Activated naive CD8-positive, alpha-beta T cell treated with anti-CD3 and anti-CD28 coated beads, Interleukin-2, amount 50 U/mL, for 24 hours (primary cell): Measurements from ENCODE around the gene TRAPPC4.
A peak's percentile ranks its signal among the peaks of the same experiment; 100 is the strongest.
"Not testable (repeated sequence)": the region's sequence is repeated elsewhere in the genome, so short reads cannot be mapped to it uniquely, and the experiment has no call there.

Source experiments
- ATAC-seq: fragments of 150-1000 bp; cut with Tn5 transposase; one replicate; pipeline ENCODE4 v1.10.0; 2021
- DNase-seq: peaks from one replicate; pipeline ENCODE4 v3.0.0; 2021
- H3K27ac Mint-ChIP-seq: one replicate; pipeline ENCODE4 v1.8.0; 2021; ENCODE audit warnings: mild to moderate bottlenecking, mixed read lengths
- H3K27me3 Mint-ChIP-seq: one replicate; pipeline ENCODE4 v1.8.0; 2021; ENCODE audit warnings: mixed read lengths
- H3K36me3 Mint-ChIP-seq: one replicate; pipeline ENCODE4 v1.8.0; 2021; ENCODE audit warnings: low read depth, mixed read lengths
- H3K4me1 Mint-ChIP-seq: one replicate; pipeline ENCODE4 v1.8.0; 2021; ENCODE audit warnings: mixed read lengths
- H3K4me3 Mint-ChIP-seq: one replicate; pipeline ENCODE4 v1.8.0; 2021; ENCODE audit warnings: mild to moderate bottlenecking, moderate library complexity, mixed read lengths
- H3K9me3 Mint-ChIP-seq: one replicate; pipeline ENCODE4 v1.8.0; 2021; ENCODE audit warnings: mixed read lengths

TRAPPC4 gene

GRCh38 chr11:118997627-118998387, 20.8 kb upstream of the TRAPPC4 start, which contains the start of gene CENATAC:
Gene CENATAC (plus strand): TSS chr11:118998138. CDS start chr11:118998198, 60 bp downstream.
- H3K27me3 Mint-ChIP-seq, result no peaks in the 10 kb centered on the region
- peak within 1 kb of the TSS; percentile 100 for H3K4me3 Mint-ChIP-seq
- ATAC-seq (peak; percentile 95), DNase-seq (peak; percentile 98)
- peak within 1 kb of the TSS; percentile 99 for H3K27ac Mint-ChIP-seq
- peaks cover 36% of the 10 kb centered on the region for H3K4me1 Mint-ChIP-seq
- no peaks in the 10 kb centered on the region for H3K9me3 Mint-ChIP-seq
- H3K36me3 Mint-ChIP-seq, result peaks cover 48% of the 10 kb centered on the region

DNA sequence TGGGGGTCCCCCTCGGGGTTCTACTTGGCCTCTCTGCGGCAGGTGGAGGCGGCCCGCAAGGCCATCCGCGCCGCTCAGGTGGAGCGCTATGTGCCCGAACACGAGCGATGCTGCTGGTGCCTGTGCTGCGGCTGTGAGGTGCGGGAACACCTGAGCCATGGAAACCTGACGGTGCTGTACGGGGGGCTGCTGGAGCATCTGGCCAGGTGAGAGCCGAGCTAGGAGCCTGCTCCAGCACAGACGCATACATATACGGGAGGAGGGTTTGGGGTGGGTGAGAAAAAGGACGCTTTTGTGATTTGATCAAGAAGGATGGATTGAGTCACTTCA, 20.2 kb upstream of the TRAPPC4 start:
- peak overlapping the region; percentile 100 for H3K4me3 Mint-ChIP-seq
- no peak for DNase-seq
- peak; percentile 2 for ATAC-seq
- H3K27ac Mint-ChIP-seq, result peak overlapping the region; percentile 99
- no peaks in the 10 kb centered on the region for H3K27me3 Mint-ChIP-seq
- H3K9me3 Mint-ChIP-seq, result no peaks in the 10 kb centered on the region
- peaks cover 36% of the 10 kb centered on the region for H3K4me1 Mint-ChIP-seq
- peaks cover 52% of the 10 kb centered on the region for H3K36me3 Mint-ChIP-seq

DNA sequence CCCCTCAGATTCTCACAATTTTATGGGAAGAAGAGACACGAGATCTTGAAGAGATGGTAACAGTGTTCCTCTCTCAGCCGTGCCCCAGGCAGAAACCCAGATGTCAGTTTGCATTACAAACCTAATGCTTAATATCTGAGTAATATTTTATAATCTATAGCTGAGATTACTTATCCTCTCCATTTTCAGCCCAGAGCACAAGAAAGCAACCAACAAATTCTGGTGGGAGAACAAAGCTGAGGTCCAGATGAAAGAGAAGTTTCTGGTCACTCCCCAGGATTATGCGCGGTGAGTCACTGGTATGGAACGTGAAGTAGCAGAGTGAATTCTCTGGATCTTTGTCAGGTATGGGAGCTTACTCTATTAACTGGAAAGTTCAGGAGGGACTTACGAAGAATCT, 19.7 kb upstream of the TRAPPC4 start:
- peak overlapping the region; percentile 100 for H3K4me3 Mint-ChIP-seq
- H3K36me3 Mint-ChIP-seq, result peaks cover 53% of the 10 kb centered on the region
- ATAC-seq (no peak), DNase-seq (no peak)
- H3K27me3 Mint-ChIP-seq, result no peaks in the 10 kb centered on the region
- H3K9me3 Mint-ChIP-seq, result no peaks in the 10 kb centered on the region
- H3K4me1 Mint-ChIP-seq, result peaks cover 36% of the 10 kb centered on the region
- H3K27ac Mint-ChIP-seq, result peak overlapping the region; percentile 99

GRCh38 chr11:119000906-119001305, 17.7 kb upstream of the TRAPPC4 start:
- DNase-seq (no peak), ATAC-seq (no peak)
- H3K9me3 Mint-ChIP-seq, result no peaks in the 10 kb centered on the region
- H3K36me3 Mint-ChIP-seq, result peaks cover 57% of the 10 kb centered on the region
- H3K4me3 Mint-ChIP-seq, result no peak overlapping the region
- peaks cover 37% of the 10 kb centered on the region for H3K4me1 Mint-ChIP-seq
- no peaks in the 10 kb centered on the region for H3K27me3 Mint-ChIP-seq
- no peak overlapping the region for H3K27ac Mint-ChIP-seq

DNA sequence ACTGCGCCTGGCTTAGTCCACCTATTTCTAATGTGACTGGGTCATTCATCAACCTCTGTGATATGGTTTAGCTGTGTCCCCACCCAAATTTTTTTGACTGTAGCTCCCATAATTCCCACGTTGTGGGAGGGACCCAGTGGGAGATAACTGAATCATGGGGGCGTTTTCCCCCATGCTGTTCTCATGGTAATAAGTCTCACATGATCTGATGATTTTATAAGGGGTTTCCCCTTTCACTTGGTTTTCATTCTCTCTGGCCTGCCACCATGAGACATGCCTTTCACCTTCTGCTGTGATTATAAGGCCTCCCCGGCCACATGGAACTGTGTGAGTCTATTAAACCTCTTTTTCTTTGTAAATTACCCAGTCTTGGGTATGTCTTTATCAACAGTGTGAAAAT, 11.9 kb upstream of the TRAPPC4 start:
- ATAC-seq (peak; percentile 47), DNase-seq (no peak)
- Mint-ChIP-seq H3K27me3 (no peaks in the 10 kb centered on the region), H3K27ac (peak overlapping the region; percentile 44), H3K4me1 (peaks cover 14% of the 10 kb centered on the region), H3K9me3 (no peaks in the 10 kb centered on the region), H3K4me3 (no peak overlapping the region), H3K36me3 (peaks cover 46% of the 10 kb centered on the region)

- peak overlapping the region; percentile 24 for H3K27ac Mint-ChIP-seq
- H3K4me1 Mint-ChIP-seq, result peaks cover 40% of the 10 kb centered on the region
- no peak for ATAC-seq
- no peaks in the 10 kb centered on the region for H3K9me3 Mint-ChIP-seq
- no peaks in the 10 kb centered on the region for H3K27me3 Mint-ChIP-seq
- no peak overlapping the region for H3K4me3 Mint-ChIP-seq
- DNase-seq, result no peak
- H3K36me3 Mint-ChIP-seq, result peaks cover 62% of the 10 kb centered on the region
Measured at GRCh38 chr11:119011476-119012053, 7.0 kb upstream of the TRAPPC4 start.

DNA sequence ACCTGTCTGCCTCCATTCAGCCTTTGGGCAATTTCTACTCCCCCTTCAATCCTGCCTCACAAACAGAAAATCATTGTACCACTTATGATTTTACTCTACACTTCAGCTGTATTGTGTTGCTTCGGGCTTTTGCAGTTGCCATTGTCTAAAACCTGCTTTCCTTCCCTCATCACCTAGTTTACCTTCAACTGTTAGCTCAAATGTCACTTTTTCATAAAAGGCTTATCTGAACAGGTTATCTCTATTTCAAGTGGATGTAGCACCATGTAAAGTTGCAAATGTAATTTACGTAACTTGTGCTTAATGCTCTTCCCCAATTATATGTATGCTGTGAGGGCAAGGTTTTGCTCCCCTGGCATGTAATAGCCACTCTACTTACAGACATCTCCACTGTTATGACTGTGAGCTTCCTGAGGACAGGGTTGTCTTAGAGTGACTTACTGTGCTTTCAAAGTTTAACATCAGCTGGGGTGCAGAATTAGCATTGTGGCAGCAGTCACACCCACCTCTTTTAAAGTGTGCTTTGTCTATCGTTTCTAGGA, 5.9 kb upstream of the TRAPPC4 start:
- H3K27ac Mint-ChIP-seq, result peak overlapping the region; percentile 24

DNA sequence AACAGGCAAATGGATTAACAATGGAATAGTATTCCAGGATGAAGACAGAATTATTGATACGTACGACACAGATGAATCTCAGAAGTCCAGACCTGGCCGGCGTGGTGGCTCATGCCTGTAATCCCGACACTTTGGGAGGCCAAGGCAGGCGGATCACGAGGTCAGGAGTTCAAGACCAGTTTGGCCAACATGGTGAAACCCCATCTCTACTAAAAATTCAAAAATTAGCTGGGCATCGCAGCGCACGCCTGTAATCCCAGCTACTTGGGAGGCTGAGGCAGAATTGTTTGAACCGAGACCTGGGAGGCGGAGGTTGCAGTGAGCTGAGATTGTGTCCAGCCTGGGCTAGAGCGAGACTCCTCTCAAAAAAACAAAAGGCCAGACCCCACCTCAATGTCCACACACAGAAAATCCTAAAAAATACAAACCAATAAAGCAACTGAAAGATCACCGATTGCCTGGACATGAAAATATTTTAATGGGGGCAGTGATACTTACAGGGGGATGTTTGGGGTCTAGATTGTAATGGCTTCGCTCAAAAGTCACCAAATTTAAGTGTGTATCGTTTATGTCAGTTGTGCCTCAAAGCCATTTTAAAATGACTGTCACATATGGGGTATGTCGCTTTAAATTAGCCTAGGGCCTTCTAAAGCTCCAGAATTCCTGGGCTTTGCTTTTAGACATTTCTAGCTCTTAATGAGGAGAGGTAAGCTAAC, 4.2 kb upstream of the TRAPPC4 start:
- peaks cover 64% of the 10 kb centered on the region for H3K36me3 Mint-ChIP-seq
- ATAC-seq, result no peak
- no peaks in the 10 kb centered on the region for H3K27me3 Mint-ChIP-seq
- H3K27ac Mint-ChIP-seq, result peak overlapping the region; percentile 99
- H3K4me1 Mint-ChIP-seq, result peaks cover 46% of the 10 kb centered on the region
- H3K4me3 Mint-ChIP-seq, result peak overlapping the region; percentile 99
- no peak for DNase-seq
- H3K9me3 Mint-ChIP-seq, result no peaks in the 10 kb centered on the region

More for the DNA sequence above, 5.9 kb upstream of the TRAPPC4 start:
- Mint-ChIP-seq H3K9me3 (no peaks in the 10 kb centered on the region), H3K4me1 (peaks cover 43% of the 10 kb centered on the region), H3K36me3 (peaks cover 65% of the 10 kb centered on the region), H3K4me3 (no peak overlapping the region), H3K27me3 (no peaks in the 10 kb centered on the region)
- no peak for ATAC-seq
- DNase-seq, result no peak

- Mint-ChIP-seq H3K4me3 (peak overlapping the region; percentile 99), H3K27ac (peak overlapping the region; percentile 99), H3K27me3 (no peaks in the 10 kb centered on the region), H3K4me1 (peaks cover 52% of the 10 kb centered on the region), H3K36me3 (peaks cover 70% of the 10 kb centered on the region), H3K9me3 (no peaks in the 10 kb centered on the region)
- no peak for ATAC-seq
- DNase-seq, result no peak
Measured at GRCh38 chr11:119015054-119015611, 3.4 kb upstream of the TRAPPC4 start.

- peak overlapping the region; percentile 99 for H3K4me3 Mint-ChIP-seq
- no peak for DNase-seq
- H3K36me3 Mint-ChIP-seq, result peaks cover 70% of the 10 kb centered on the region
- no peaks in the 10 kb centered on the region for H3K27me3 Mint-ChIP-seq
- peaks cover 59% of the 10 kb centered on the region for H3K4me1 Mint-ChIP-seq
- H3K27ac Mint-ChIP-seq, result peak overlapping the region; percentile 99
- H3K9me3 Mint-ChIP-seq, result no peaks in the 10 kb centered on the region
- ATAC-seq, result no peak
Measured at GRCh38 chr11:119016216-119017009, 2.2 kb upstream of the TRAPPC4 start.

- Mint-ChIP-seq H3K4me1 (peaks cover 68% of the 10 kb centered on the region), H3K36me3 (peaks cover 77% of the 10 kb centered on the region), H3K4me3 (peak overlapping the region; percentile 99), H3K27ac (peak overlapping the region; percentile 99)
- DNase-seq, ATAC-seq, H3K9me3 Mint-ChIP-seq, H3K27me3 Mint-ChIP-seq: not testable (repeated sequence)
Measured at GRCh38 chr11:119017377-119017776, 1.2 kb upstream of the TRAPPC4 start.

DNA sequence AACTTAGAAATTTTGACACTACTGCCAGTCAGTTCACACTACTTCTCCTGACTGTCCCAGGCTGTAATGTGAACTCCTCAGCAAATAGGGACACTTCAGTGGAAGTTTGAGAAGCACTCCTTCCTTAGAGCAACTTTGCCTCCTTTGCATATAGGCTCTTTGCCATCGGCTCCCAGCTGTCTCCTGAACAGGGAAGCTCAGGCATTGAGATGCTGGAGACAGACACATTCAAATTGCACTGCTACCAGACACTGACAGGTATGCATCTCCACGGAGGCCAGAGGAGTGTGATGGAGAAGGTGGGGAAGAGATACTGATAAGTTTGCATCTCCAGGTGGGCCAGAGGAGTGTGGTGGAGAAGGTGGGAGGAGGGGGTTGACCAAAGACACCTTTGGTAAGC, 1.4 kb downstream of the TRAPPC4 start:
- peaks cover 72% of the 10 kb centered on the region for H3K4me1 Mint-ChIP-seq
- no peaks in the 10 kb centered on the region for H3K27me3 Mint-ChIP-seq
- DNase-seq (no peak), ATAC-seq (no peak)
- H3K4me3 Mint-ChIP-seq, result peak overlapping the region; percentile 99
- H3K27ac Mint-ChIP-seq, result peak overlapping the region; percentile 99
- peaks cover 71% of the 10 kb centered on the region for H3K36me3 Mint-ChIP-seq
- H3K9me3 Mint-ChIP-seq, result no peaks in the 10 kb centered on the region

DNA sequence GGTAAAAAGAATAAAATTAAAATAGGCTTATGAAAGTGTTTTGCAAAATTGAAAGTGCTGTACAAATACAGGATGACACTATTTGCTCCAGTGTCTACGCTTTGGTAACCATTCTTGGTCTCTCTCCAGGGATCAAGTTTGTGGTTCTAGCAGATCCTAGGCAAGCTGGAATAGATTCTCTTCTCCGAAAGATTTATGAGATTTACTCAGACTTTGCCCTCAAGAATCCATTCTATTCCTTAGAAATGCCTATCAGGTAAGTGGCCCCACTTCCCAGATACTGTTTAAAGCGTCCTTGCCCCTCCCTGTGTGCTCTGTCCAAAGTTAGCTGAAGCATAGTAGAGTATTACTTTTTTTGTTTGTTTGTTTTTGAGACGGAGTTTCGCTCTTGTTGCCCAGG, 3.1 kb downstream of the TRAPPC4 start:
- no peak for ATAC-seq
- Mint-ChIP-seq H3K4me1 (peaks cover 57% of the 10 kb centered on the region), H3K36me3 (peaks cover 59% of the 10 kb centered on the region), H3K27ac (peak overlapping the region; percentile 54), H3K4me3 (peak overlapping the region; percentile 99), H3K27me3 (no peaks in the 10 kb centered on the region), H3K9me3 (no peaks in the 10 kb centered on the region)
- DNase-seq, result no peak

GRCh38 chr11:119023741-119024140, 5.2 kb downstream of the TRAPPC4 start:
- Mint-ChIP-seq H3K9me3 (no peaks in the 10 kb centered on the region), H3K27me3 (no peaks in the 10 kb centered on the region), H3K4me1 (peaks cover 48% of the 10 kb centered on the region), H3K36me3 (peaks cover 43% of the 10 kb centered on the region), H3K27ac (peak overlapping the region; percentile 77), H3K4me3 (no peak overlapping the region)
- ATAC-seq (no peak), DNase-seq (no peak)
